Measurements from ENCODE around the gene LRCOL1.

- TF ChIP-seq CTCF (IDR thresholded peaks at IDR 0.05; ENCODE audit: borderline replicate concordance, extremely low read depth, low read length, poor library complexity, severe bottlenecking) (no peak), EZH2 (IDR thresholded peaks at IDR 0.05; ENCODE audit: borderline replicate concordance, low read depth, low read length, severe bottlenecking) (no peak)
Observed at GRCh38 chr12:132560364-132560613, 50.1 kb downstream of the LRCOL1 start.

Measured in DND-41 (cell line).